CD1c-positive myeloid dendritic cell (primary cell): Measurements from ENCODE around the gene FBN2.

Experiments
- DNase-seq: peaks from one replicate; pipeline ENCODE4 v3.0.0-alpha.2; 2016; ENCODE audit errors: extremely low spot score

Gene FBN2

GRCh38 chr5:128538000-128538249 is at the start of gene FBN2:
Gene FBN2, minus strand, starts transcription at chr5:128538245. Its CDS starts 642 bp downstream, at chr5:128537603.
- DNase-seq = no peak

GRCh38 chr5:128587275-128587674 is 49.2 kb upstream of the FBN2 start:
- no peak for DNase-seq

- DNase-seq = no peak
These were observed 48.8 kb upstream of the FBN2 start for GRCh38 chr5:128586848-128587247.

- no peak for DNase-seq
These were observed 41.6 kb upstream of the FBN2 start for GRCh38 chr5:128579639-128580038.

- no peak for DNase-seq
These were observed 41.0 kb upstream of the FBN2 start for GRCh38 chr5:128579093-128579492.

- DNase-seq = no peak
These were observed 36.0 kb upstream of the FBN2 start for GRCh38 chr5:128574041-128574440.

- no peak for DNase-seq
These were observed 34.9 kb upstream of the FBN2 start for GRCh38 chr5:128572930-128573319.

- DNase-seq = no peak
These were observed 34.2 kb upstream of the FBN2 start for GRCh38 chr5:128572051-128572929.

GRCh38 chr5:128566178-128566577 is 28.1 kb upstream of the FBN2 start:
- no peak for DNase-seq

GRCh38 chr5:128559300-128560297 is 21.6 kb upstream of the FBN2 start:
- no peak for DNase-seq

GRCh38 chr5:128553747-128554146 is 15.7 kb upstream of the FBN2 start:
- no peak for DNase-seq

- DNase-seq = no peak
These were observed 13.4 kb upstream of the FBN2 start for GRCh38 chr5:128551476-128551875.

- no peak for DNase-seq
These were observed 11.5 kb upstream of the FBN2 start for GRCh38 chr5:128549496-128549895.

GRCh38 chr5:128546658-128547281 is 8.7 kb upstream of the FBN2 start:
- no peak for DNase-seq

GRCh38 chr5:128541385-128541784 is 3.3 kb upstream of the FBN2 start:
- DNase-seq = no peak

GRCh38 chr5:128539038-128539429 is 989 bp upstream of the FBN2 start:
- no peak for DNase-seq

GRCh38 chr5:128538250-128539037 is 399 bp upstream of the FBN2 start:
- peak; percentile 46 for DNase-seq

- DNase-seq = peak; percentile 35
These were observed 635 bp downstream of the FBN2 start for GRCh38 chr5:128537221-128537999.

GRCh38 chr5:128536254-128537220 is 1.5 kb downstream of the FBN2 start:
- DNase-seq = no peak

- no peak for DNase-seq
These were observed 2.8 kb downstream of the FBN2 start for GRCh38 chr5:128535251-128535650.
